SU-DHL-6 (cell line): ENCODE results near the gene KNCN.

ENCODE experiments used
- H2AFZ ChIP-seq: fragments of 200-600 bp; sonication (generic); 2 replicates; pipeline ENCODE4 v1.6.1; 2014; ENCODE audit warnings: low read depth, mild to moderate bottlenecking, moderate library complexity, mixed read lengths, antibody characterized with exemption, low read length; ENCODE audit not compliant: severe bottlenecking
- H3F3A ChIP-seq: fragments of 200-600 bp; shearing (Covaris generic); 2 replicates; pipeline ENCODE4 v1.6.0; 2016; ENCODE audit warnings: antibody characterized with exemption, mild to moderate bottlenecking; ENCODE audit not compliant: insufficient read depth
- H3K27ac ChIP-seq: fragments of 200-600 bp; sonication (generic); 2 replicates; pipeline ENCODE4 v1.5.1; 2016; ENCODE audit warnings: low read depth, mild to moderate bottlenecking, low read length, moderate library complexity, mixed read lengths
- H3K27me3 ChIP-seq: fragments of 200-600 bp; sonication (generic), shearing (Covaris generic); 2 replicates; pipeline ENCODE4 v1.6.0; 2014; ENCODE audit warnings: mild to moderate bottlenecking, low read length
- H3K36me3 ChIP-seq: fragments of 200-600 bp; sonication (generic); 2 replicates; pipeline ENCODE4 v1.6.1; 2014; ENCODE audit warnings: mild to moderate bottlenecking, low read length, mixed read lengths
- H3K4me2 ChIP-seq: fragments of 300-600, 200-600 bp; shearing (Covaris generic), sonication (generic); 2 replicates; pipeline ENCODE4 v1.6.0; 2014; ENCODE audit warnings: low read length, low read depth, mild to moderate bottlenecking; ENCODE audit not compliant: poor library complexity, severe bottlenecking
- H3K4me3 ChIP-seq: fragments of 200-600 bp; sonication (generic); 2 replicates; pipeline ENCODE4 v1.5.1; 2014; ENCODE audit warnings: antibody characterized with exemption, low read length, mild to moderate bottlenecking, mixed read lengths; ENCODE audit not compliant: insufficient read depth, poor library complexity, severe bottlenecking
- H3K79me2 ChIP-seq: fragments of 200-600 bp; sonication (generic); 2 replicates; pipeline ENCODE4 v1.6.1; 2014; ENCODE audit warnings: mild to moderate bottlenecking, low read length, moderate library complexity; ENCODE audit not compliant: insufficient read depth
- H3K9ac ChIP-seq: fragments of 200-600 bp; sonication (generic); 2 replicates; pipeline ENCODE4 v1.7.0; 2014; ENCODE audit warnings: mild to moderate bottlenecking, low read length
- H3K9me2 ChIP-seq: fragments of 200-600 bp; sonication (generic); replicated peaks from 2 replicates; pipeline ENCODE4 v1.6.1; 2014; ENCODE audit warnings: low read length; ENCODE audit not compliant: insufficient read depth
- H3K9me3 ChIP-seq: fragments of 200-600 bp; sonication (generic); 2 replicates; pipeline ENCODE4 v1.6.1; 2014; ENCODE audit warnings: low read length, mixed read lengths; ENCODE audit not compliant: insufficient read depth
- H4K20me1 ChIP-seq: fragments of 200-600 bp; sonication (generic); 2 replicates; pipeline ENCODE4 v1.6.1; 2014; ENCODE audit warnings: low read depth, mild to moderate bottlenecking, antibody characterized with exemption, low read length, moderate library complexity, mixed read lengths
- CTCF ChIP-seq: fragments of 200-600 bp; sonication (generic); IDR thresholded peaks from one replicate; pipeline ENCODE4 v1.5.1; 2017; ENCODE audit warnings: antibody characterized with exemption, mild to moderate bottlenecking, low read length, moderate library complexity; ENCODE audit not compliant: insufficient read depth, poor library complexity, severe bottlenecking
- EZH2phosphoT487 ChIP-seq: fragments of 200-600 bp; sonication (generic), shearing (Covaris generic); conservative IDR thresholded peaks from 2 replicates; pipeline ENCODE4 v1.6.1; 2018; ENCODE audit warnings: mild to moderate bottlenecking, antibody characterized with exemption, low read length, moderate library complexity, mixed read lengths

KNCN gene

GRCh38 chr1:46558141-46558963, 6.9 kb upstream of the KNCN start:
- no peak overlapping the region for H3K9ac ChIP-seq
- no peaks in the 10 kb centered on the region for H4K20me1 ChIP-seq

GRCh38 chr1:46557403-46557802, 6.0 kb upstream of the KNCN start:
- TF ChIP-seq CTCF (no peak), EZH2phosphoT487 (no peak)
- no peaks in the 10 kb centered on the region for H3K36me3 ChIP-seq
- no peaks in the 10 kb centered on the region for H3K9me2 ChIP-seq
- no peak overlapping the region for H3K27ac ChIP-seq
- no peaks in the 10 kb centered on the region for H3F3A ChIP-seq
- H3K9ac ChIP-seq = no peak overlapping the region
- H3K79me2 ChIP-seq = no peaks in the 10 kb centered on the region
- no peaks in the 10 kb centered on the region for H3K27me3 ChIP-seq
- H3K4me2 ChIP-seq = no peak overlapping the region
- no peak overlapping the region for H2AFZ ChIP-seq
- no peaks in the 10 kb centered on the region for H3K9me3 ChIP-seq
- no peak overlapping the region for H3K4me3 ChIP-seq
- H4K20me1 ChIP-seq = no peaks in the 10 kb centered on the region

More at GRCh38 chr1:46558141-46558963, 6.9 kb upstream of the KNCN start:
- H2AFZ ChIP-seq = no peak overlapping the region
- H3K79me2 ChIP-seq = no peaks in the 10 kb centered on the region
- no peaks in the 10 kb centered on the region for H3K9me3 ChIP-seq
- no peaks in the 10 kb centered on the region for H3F3A ChIP-seq
- H3K4me2 ChIP-seq = no peak overlapping the region
- H3K27me3 ChIP-seq = no peaks in the 10 kb centered on the region
- TF ChIP-seq EZH2phosphoT487 = no peak
- H3K27ac ChIP-seq = no peak overlapping the region
- no peaks in the 10 kb centered on the region for H3K9me2 ChIP-seq
- no peak overlapping the region for H3K4me3 ChIP-seq
- H3K36me3 ChIP-seq = no peaks in the 10 kb centered on the region

- no peaks in the 10 kb centered on the region for H3K9me3 ChIP-seq
- no peak for TF ChIP-seq EZH2phosphoT487
- no peak for TF ChIP-seq CTCF
- no peaks in the 10 kb centered on the region for H4K20me1 ChIP-seq
- H3K9ac ChIP-seq = no peak overlapping the region
- no peaks in the 10 kb centered on the region for H3K9me2 ChIP-seq
- H3F3A ChIP-seq = no peaks in the 10 kb centered on the region
- H3K36me3 ChIP-seq = no peaks in the 10 kb centered on the region
- no peak overlapping the region for H3K27ac ChIP-seq
- H3K4me2 ChIP-seq = no peak overlapping the region
- H2AFZ ChIP-seq = no peak overlapping the region
- H3K4me3 ChIP-seq = no peak overlapping the region
- no peaks in the 10 kb centered on the region for H3K79me2 ChIP-seq
- H3K27me3 ChIP-seq = no peaks in the 10 kb centered on the region
Measured at GRCh38 chr1:46556822-46557221, 5.4 kb upstream of the KNCN start.
